ENCODE measurements around the gene ZBTB8OS.

ZBTB8OS gene

GRCh38 chr1:32606565-32607371, 43.6 kb downstream of the ZBTB8OS start:
- Histone ChIP-seq H4K91ac (ENCODE audit: low read depth, low read length) (no peak overlapping the region), H3K4ac (ENCODE audit: low read depth, low read length) (no peak overlapping the region), H3K4me1 (ENCODE audit: control insufficient read depth in 1 of 2, insufficient read depth in 2 of 2, low read length in 2 of 2) (peaks cover 2 to 3% of the 10 kb centered on the region in 2 experiments), H3K79me1 (ENCODE audit: low read length) (no peaks in the 10 kb centered on the region), H3K36me3 (ENCODE audit: control insufficient read depth in 1 of 2, insufficient read depth in 2 of 2, low read length in 2 of 2) (peaks cover 11 to 12% of the 10 kb centered on the region in 2 experiments), H3K23ac (ENCODE audit: low read length) (no peak overlapping the region), H2BK12ac (ENCODE audit: low read length) (no peak overlapping the region), H3K9me3 (ENCODE audit: insufficient read depth, low read depth, low read length) (no peaks in the 10 kb centered on the region), H2BK120ac (ENCODE audit: insufficient read depth, low read length, poor library complexity) (no peak overlapping the region), H2AFZ (ENCODE audit: insufficient read depth, low read length, poor library complexity) (no peak overlapping the region), H4K8ac (ENCODE audit: low read depth, low read length) (no peak overlapping the region), H3K4me2 (ENCODE audit: low read length) (no peak overlapping the region), H3K27me3 (ENCODE audit: insufficient read depth, low read length) (no peaks in the 10 kb centered on the region), H2AK5ac (ENCODE audit: low read length) (no peak overlapping the region), H3K14ac (ENCODE audit: low read length) (no peak overlapping the region), H3K9ac (ENCODE audit: low read length) (no peak overlapping the region), H3K79me2 (ENCODE audit: control insufficient read depth, insufficient read depth, low read length, poor library complexity) (no peaks in the 10 kb centered on the region), H4K12ac (ENCODE audit: low read depth, low read length) (no peak overlapping the region), H2BK5ac (ENCODE audit: low read depth, low read length, poor library complexity) (no peak overlapping the region), H3K27ac (ENCODE audit: low read depth, low read length) (no peak overlapping the region), H3K4me3 (ENCODE audit: low read depth, low read length) (no peak overlapping the region), H3K18ac (ENCODE audit: low read length) (no peak overlapping the region)
- no peak for DNase-seq
- WGBS (ENCODE audit: extremely low coverage, insufficient coverage, insufficient read length), result no CpG with 5 or more reads among the region's 11 CpGs

GRCh38 chr1:32605711-32606424, 44.5 kb downstream of the ZBTB8OS start:
- no peaks in the 10 kb centered on the region for H3K4me1 ChIP-seq (ENCODE audit: control insufficient read depth in 1 of 2, insufficient read depth in 2 of 2, low read length in 2 of 2)
- H3K27me3 ChIP-seq (ENCODE audit: insufficient read depth, low read length), result no peaks in the 10 kb centered on the region
- no peak overlapping the region for H3K14ac ChIP-seq (ENCODE audit: low read length)
- no peak overlapping the region for H3K18ac ChIP-seq (ENCODE audit: low read length)
- H2BK5ac ChIP-seq (ENCODE audit: low read depth, low read length, poor library complexity), result no peak overlapping the region
- no peak overlapping the region for H3K23ac ChIP-seq (ENCODE audit: low read length)
- no peaks in the 10 kb centered on the region for H3K79me1 ChIP-seq (ENCODE audit: low read length)
- H3K9me3 ChIP-seq (ENCODE audit: insufficient read depth, low read depth, low read length), result no peaks in the 10 kb centered on the region
- H3K36me3 ChIP-seq (ENCODE audit: control insufficient read depth in 1 of 2, insufficient read depth in 2 of 2, low read length in 2 of 2), result peaks cover 11 to 12% of the 10 kb centered on the region in 2 experiments
- no peak overlapping the region for H2BK120ac ChIP-seq (ENCODE audit: insufficient read depth, low read length, poor library complexity)
- H3K4me2 ChIP-seq (ENCODE audit: low read length), result no peak overlapping the region
- no peak overlapping the region for H4K8ac ChIP-seq (ENCODE audit: low read depth, low read length)
- H2BK12ac ChIP-seq (ENCODE audit: low read length), result no peak overlapping the region
- H3K79me2 ChIP-seq (ENCODE audit: control insufficient read depth, insufficient read depth, low read length, poor library complexity), result no peaks in the 10 kb centered on the region
- H4K91ac ChIP-seq (ENCODE audit: low read depth, low read length), result no peak overlapping the region
- no peak overlapping the region for H3K4me3 ChIP-seq (ENCODE audit: low read depth, low read length)
- H3K9ac ChIP-seq (ENCODE audit: low read length), result no peak overlapping the region
- no peak overlapping the region for H3K4ac ChIP-seq (ENCODE audit: low read depth, low read length)
- H2AFZ ChIP-seq (ENCODE audit: insufficient read depth, low read length, poor library complexity), result no peak overlapping the region
- WGBS (ENCODE audit: extremely low coverage, insufficient coverage, insufficient read length), result no CpG with 5 or more reads among the region's 17 CpGs
- no peak overlapping the region for H3K27ac ChIP-seq (ENCODE audit: low read depth, low read length)
- H2AK5ac ChIP-seq (ENCODE audit: low read length), result no peak overlapping the region
- DNase-seq, result no peak
- no peak overlapping the region for H4K12ac ChIP-seq (ENCODE audit: low read depth, low read length)

- peak overlapping the region; percentile 58 for H3K9ac ChIP-seq (ENCODE audit: low read length)
- no peaks in the 10 kb centered on the region for H3K27me3 ChIP-seq (ENCODE audit: insufficient read depth, low read length)
- no peaks in the 10 kb centered on the region for H3K4me1 ChIP-seq (ENCODE audit: control insufficient read depth in 1 of 2, insufficient read depth in 2 of 2, low read length in 2 of 2)
- WGBS (ENCODE audit: extremely low coverage, insufficient coverage, insufficient read length), result no CpG with 5 or more reads among the region's 2 CpGs
- no peak overlapping the region for H2AK5ac ChIP-seq (ENCODE audit: low read length)
- no peaks in the 10 kb centered on the region for H3K79me1 ChIP-seq (ENCODE audit: low read length)
- H2BK5ac ChIP-seq (ENCODE audit: low read depth, low read length, poor library complexity), result no peak overlapping the region
- peak in 1 of 2 donors; percentile 36 for DNase-seq
- H3K14ac ChIP-seq (ENCODE audit: low read length), result no peak overlapping the region
- H3K18ac ChIP-seq (ENCODE audit: low read length), result no peak overlapping the region
- no peak overlapping the region for H3K27ac ChIP-seq (ENCODE audit: low read depth, low read length)
- H3K79me2 ChIP-seq (ENCODE audit: control insufficient read depth, insufficient read depth, low read length, poor library complexity), result no peaks in the 10 kb centered on the region
- H2BK12ac ChIP-seq (ENCODE audit: low read length), result no peak overlapping the region
- no peak overlapping the region for H4K8ac ChIP-seq (ENCODE audit: low read depth, low read length)
- H3K36me3 ChIP-seq (ENCODE audit: control insufficient read depth in 1 of 2, insufficient read depth in 2 of 2, low read length in 2 of 2), result peaks cover 7 to 12% of the 10 kb centered on the region in 2 experiments
- no peak overlapping the region for H4K91ac ChIP-seq (ENCODE audit: low read depth, low read length)
- H3K4ac ChIP-seq (ENCODE audit: low read depth, low read length), result no peak overlapping the region
- no peak overlapping the region for H3K23ac ChIP-seq (ENCODE audit: low read length)
- no peaks in the 10 kb centered on the region for H3K9me3 ChIP-seq (ENCODE audit: insufficient read depth, low read depth, low read length)
- no peak overlapping the region for H3K4me2 ChIP-seq (ENCODE audit: low read length)
- H3K4me3 ChIP-seq (ENCODE audit: low read depth, low read length), result no peak overlapping the region
- no peak overlapping the region for H2AFZ ChIP-seq (ENCODE audit: insufficient read depth, low read length, poor library complexity)
- no peak overlapping the region for H2BK120ac ChIP-seq (ENCODE audit: insufficient read depth, low read length, poor library complexity)
- no peak overlapping the region for H4K12ac ChIP-seq (ENCODE audit: low read depth, low read length)
These were observed 50.3 kb downstream of the ZBTB8OS start for GRCh38 chr1:32600034-32600433.

- no peak overlapping the region for H4K12ac ChIP-seq (ENCODE audit: low read depth, low read length)
- no peak overlapping the region for H3K14ac ChIP-seq (ENCODE audit: low read length)
- no peak overlapping the region for H3K18ac ChIP-seq (ENCODE audit: low read length)
- H3K4me3 ChIP-seq (ENCODE audit: low read depth, low read length), result no peak overlapping the region
- H3K23ac ChIP-seq (ENCODE audit: low read length), result no peak overlapping the region
- no peak overlapping the region for H4K91ac ChIP-seq (ENCODE audit: low read depth, low read length)
- H3K9me3 ChIP-seq (ENCODE audit: insufficient read depth, low read depth, low read length), result no peaks in the 10 kb centered on the region
- peaks cover 11 to 19% of the 10 kb centered on the region in 2 experiments for H3K36me3 ChIP-seq (ENCODE audit: control insufficient read depth in 1 of 2, insufficient read depth in 2 of 2, low read length in 2 of 2)
- no peaks in the 10 kb centered on the region for H3K79me1 ChIP-seq (ENCODE audit: low read length)
- H2BK120ac ChIP-seq (ENCODE audit: insufficient read depth, low read length, poor library complexity), result no peak overlapping the region
- no peak overlapping the region for H3K4ac ChIP-seq (ENCODE audit: low read depth, low read length)
- H3K27ac ChIP-seq (ENCODE audit: low read depth, low read length), result no peak overlapping the region
- no peaks in the 10 kb centered on the region for H3K4me1 ChIP-seq (ENCODE audit: control insufficient read depth in 1 of 2, insufficient read depth in 2 of 2, low read length in 2 of 2)
- no peak overlapping the region for H2AK5ac ChIP-seq (ENCODE audit: low read length)
- no peak overlapping the region for H3K4me2 ChIP-seq (ENCODE audit: low read length)
- no peaks in the 10 kb centered on the region for H3K27me3 ChIP-seq (ENCODE audit: insufficient read depth, low read length)
- H2BK12ac ChIP-seq (ENCODE audit: low read length), result no peak overlapping the region
- H3K79me2 ChIP-seq (ENCODE audit: control insufficient read depth, insufficient read depth, low read length, poor library complexity), result no peaks in the 10 kb centered on the region
- no peak overlapping the region for H2BK5ac ChIP-seq (ENCODE audit: low read depth, low read length, poor library complexity)
- no peak for DNase-seq
- no peak overlapping the region for H2AFZ ChIP-seq (ENCODE audit: insufficient read depth, low read length, poor library complexity)
- H3K9ac ChIP-seq (ENCODE audit: low read length), result no peak overlapping the region
- WGBS (ENCODE audit: extremely low coverage, insufficient coverage, insufficient read length), result no CpG with 5 or more reads among the region's 9 CpGs
- H4K8ac ChIP-seq (ENCODE audit: low read depth, low read length), result no peak overlapping the region
These were observed 57.4 kb downstream of the ZBTB8OS start for GRCh38 chr1:32592943-32593342.

Data from trophoblast cell (in vitro differentiated cells and primary cell).